Liver (tissue), 9 donors: ENCODE data around the gene GPR32. TPM values are rescaled to one million over a fixed set of nuclear protein-coding genes. Genes with fewer than 3 reads are reported as not detected.
"Not testable (repeated sequence)": the region's sequence is repeated elsewhere in the genome, so short reads cannot be mapped to it uniquely, and the experiment has no call there.

Experiments used
- DNase-seq: peaks from one replicate; pipeline ENCODE4 v3.0.0-alpha.2; 2017; ENCODE audit warnings: low spot score
- H3K27ac ChIP-seq, 2 donors: one replicate each; pipeline ENCODE4 v1.7.0; 2013; ENCODE audit warnings: inconsistent platforms in 2 of 2, low read length in 2 of 2, control low read depth in 1 of 2, low read depth in 1 of 2, mild to moderate bottlenecking in 1 of 2
- H3K27me3 ChIP-seq, 4 donors: one replicate each; pipeline versions ENCODE4 v1.6.1 to v1.7.0; 2013; ENCODE audit warnings: low read length in 3 of 4, inconsistent platforms in 1 of 4, mild to moderate bottlenecking in 1 of 4, moderate library complexity in 1 of 4; ENCODE audit not compliant: control insufficient read depth in 4 of 4, insufficient read depth in 4 of 4
- H3K36me3 ChIP-seq, 4 donors: one replicate each; pipeline versions ENCODE4 v1.6.1 to v1.7.0; 2013; ENCODE audit warnings: low read length in 3 of 4, mild to moderate bottlenecking in 3 of 4, low read depth in 1 of 4, moderate library complexity in 1 of 4; ENCODE audit not compliant: control insufficient read depth in 4 of 4, insufficient read depth in 3 of 4
- H3K4me1 ChIP-seq, 4 donors: one replicate each; pipeline versions ENCODE4 v1.6.1 to v1.7.0; 2013; ENCODE audit warnings: low read length in 3 of 4, mild to moderate bottlenecking in 3 of 4, moderate library complexity in 1 of 4; ENCODE audit not compliant: control insufficient read depth in 4 of 4, insufficient read depth in 4 of 4
- H3K4me3 ChIP-seq, 3 donors: one replicate each; pipeline versions ENCODE4 v1.6.1 to v1.7.0; 2013; ENCODE audit warnings: low read length in 3 of 3, control low read depth in 1 of 3, low read depth in 1 of 3, mild to moderate bottlenecking in 1 of 3
- H3K9ac ChIP-seq, 2 donors: one replicate each; pipeline ENCODE4 v1.7.0; 2013; ENCODE audit warnings: low read length in 2 of 2, mild to moderate bottlenecking in 2 of 2, moderate library complexity in 2 of 2, control low read depth in 1 of 2, low read depth in 1 of 2
- H3K9me3 ChIP-seq, 4 donors: one replicate each; pipeline versions ENCODE4 v1.6.1 to v1.7.0; 2013; ENCODE audit warnings: low read length in 3 of 4; ENCODE audit not compliant: control insufficient read depth in 4 of 4
- FOXA1 ChIP-seq: IDR thresholded peaks from 2 replicates; pipeline ENCODE4 v1.6.1; 2016; ENCODE audit warnings: antibody characterized with exemption
- FOXA2 ChIP-seq: IDR thresholded peaks from 2 replicates; pipeline ENCODE4 v1.6.1; 2016; ENCODE audit warnings: antibody characterized with exemption
- GABPA ChIP-seq, 2 donors: IDR thresholded peaks in 1 of 2; conservative IDR thresholded peaks in 1 of 2; 2 replicates each; pipeline ENCODE4 v1.6.1; 2016; ENCODE audit warnings: antibody characterized with exemption in 2 of 2, mild to moderate bottlenecking in 1 of 2, moderate library complexity in 1 of 2
- HNF4A ChIP-seq, 2 donors: conservative IDR thresholded peaks; 2 replicates each; pipeline ENCODE4 v1.6.1; 2016; ENCODE audit warnings: antibody characterized with exemption in 2 of 2, mild to moderate bottlenecking in 2 of 2
- HNF4G ChIP-seq: IDR thresholded peaks from 2 replicates; pipeline ENCODE4 v1.6.1; 2016; ENCODE audit warnings: antibody characterized with exemption
- JUND ChIP-seq, 2 donors: IDR thresholded peaks; 2 replicates each; pipeline ENCODE4 v1.6.1; 2016; ENCODE audit warnings: antibody characterized with exemption in 2 of 2
- NR2F2 ChIP-seq: IDR thresholded peaks from 2 replicates; pipeline ENCODE4 v1.6.1; 2016; ENCODE audit warnings: antibody characterized with exemption
- RAD21 ChIP-seq, 2 donors: IDR thresholded peaks; 2 replicates each; pipeline ENCODE4 v1.6.1; 2016; ENCODE audit warnings: antibody characterized with exemption in 2 of 2, mild to moderate bottlenecking in 2 of 2
- RXRA ChIP-seq, 2 donors: IDR thresholded peaks; 2 replicates each; pipeline ENCODE4 v1.6.1; 2017 to 2018; ENCODE audit warnings: antibody characterized with exemption in 2 of 2, mild to moderate bottlenecking in 1 of 2
- SP1 ChIP-seq: IDR thresholded peaks from 2 replicates; pipeline ENCODE4 v1.6.1; 2018; ENCODE audit warnings: antibody characterized with exemption, mild to moderate bottlenecking
- YY1 ChIP-seq: IDR thresholded peaks from 2 replicates; pipeline ENCODE4 v1.6.1; 2016; ENCODE audit warnings: antibody characterized with exemption, mild to moderate bottlenecking
- WGBS: extraction: QIAGEN DNeasy Blood & Tissue Kit; methylation state at CpG from one replicate; pipeline ENCODE4 v1.1.7; 2013; 5-methylcytosine and 5-hydroxymethylcytosine counted together
- polyA plus RNA-seq, 2 donors: library from polyadenylated mRNA; stranded (reverse) in 1 of 2; unstranded in 1 of 2; fragments of 200-250 nt in 1 of 2; fragments of >200 nt in 1 of 2; fragmentation: Nextera tagmentation in 1 of 2; extraction: Ambion mirVana in 1 of 2; gene quantifications; one replicate each; pipeline versions ENCODE4 v1.2.1 to v1.2.3, GENCODE V29; 2013 to 2015
- total RNA-seq, 2 donors: library from RNA; depleted of rRNA; stranded (reverse); fragments of >200 nt; gene quantifications; one replicate each; pipeline ENCODE4 v1.2.3, GENCODE V29; 2014
- TF ChIP-seq, protein P1 (sequence below): IDR thresholded peaks from 2 replicates; pipeline ENCODE4 v1.6.1; 2016; ENCODE audit warnings: antibody characterized with exemption
- TF ChIP-seq, protein P2 (sequence below): fragments of 150-350 bp; IDR thresholded peaks from 2 replicates; pipeline ENCODE4 v1.5.1; 2017; ENCODE audit warnings: improper control_type of control experiment, low read depth, low read length; ENCODE audit not compliant: missing input control
- donor health status: healthy.
- donor health status: healthy.
- donor health status: healthy.
- donor health status: healthy.
- donor health status: healthy.

GPR32 gene
- total and polyA plus RNA-seq, 4 donors, result not detected

DNA sequence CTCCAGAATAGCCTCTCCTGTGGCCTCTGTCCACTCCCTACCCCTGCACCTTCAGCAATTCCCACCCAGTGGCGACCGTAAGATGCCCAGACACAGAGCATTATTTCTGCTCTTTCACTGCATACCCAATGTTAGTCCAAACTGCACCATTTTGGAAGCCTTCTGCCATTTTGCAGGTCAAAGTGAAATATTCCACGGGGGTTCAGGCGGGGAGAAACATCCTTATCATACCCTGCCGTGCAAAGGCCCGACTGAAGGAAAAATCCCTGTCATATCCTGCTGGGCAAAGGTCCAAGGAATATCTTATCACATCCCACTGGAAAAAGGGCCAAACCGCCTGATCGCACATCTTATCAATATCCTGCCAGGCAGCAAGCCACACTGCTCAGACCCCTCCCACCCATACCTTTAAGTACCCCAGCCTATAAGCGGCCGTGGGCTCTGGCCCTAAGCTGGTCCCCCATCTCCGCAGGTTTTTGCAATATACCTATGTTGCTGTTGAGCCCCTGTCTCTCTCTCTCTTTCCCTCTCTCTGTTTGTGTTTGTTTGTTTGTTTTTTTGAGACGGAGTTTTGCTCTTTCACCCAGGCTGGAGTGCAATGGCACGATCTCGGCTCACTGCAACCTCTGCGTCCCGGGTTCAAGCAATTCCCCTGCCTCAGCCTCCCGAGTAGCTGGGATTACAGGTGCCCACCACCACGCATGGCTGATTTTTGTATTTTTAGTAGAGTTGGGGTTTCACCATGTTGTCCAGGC, 28.9 kb upstream of the GPR32 start:
- H3K4me3 ChIP-seq, result no peak overlapping the region
- WGBS, result 55% methylated on average over 18 of the region's 18 CpGs
- DNase-seq, result no peak
- peaks cover 0 to 5% (median 5%) of the 10 kb centered on the region in 4 donors for H3K27me3 ChIP-seq
- H3K9me3 ChIP-seq, result no peaks in the 10 kb centered on the region
- H3K9ac ChIP-seq, result no peak overlapping the region
- H3K4me1 ChIP-seq, result no peaks in the 10 kb centered on the region
- H3K36me3 ChIP-seq, result no peaks in the 10 kb centered on the region
- H3K27ac ChIP-seq, result no peak overlapping the region
- no peak for TF ChIP-seq RXRA (IDR thresholded peaks at IDR 0.05)
- no peak for TF ChIP-seq YY1
- no peak for TF ChIP-seq HNF4A (conservative IDR thresholded peaks at IDR 0.05)
- no peak for TF ChIP-seq FOXA1
- TF ChIP-seq, protein P1, sequence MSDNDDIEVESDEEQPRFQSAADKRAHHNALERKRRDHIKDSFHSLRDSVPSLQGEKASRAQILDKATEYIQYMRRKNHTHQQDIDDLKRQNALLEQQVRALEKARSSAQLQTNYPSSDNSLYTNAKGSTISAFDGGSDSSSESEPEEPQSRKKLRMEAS, result no peak
- TF ChIP-seq HNF4G, result no peak
- TF ChIP-seq NR2F2, result no peak
- TF ChIP-seq, protein P2, sequence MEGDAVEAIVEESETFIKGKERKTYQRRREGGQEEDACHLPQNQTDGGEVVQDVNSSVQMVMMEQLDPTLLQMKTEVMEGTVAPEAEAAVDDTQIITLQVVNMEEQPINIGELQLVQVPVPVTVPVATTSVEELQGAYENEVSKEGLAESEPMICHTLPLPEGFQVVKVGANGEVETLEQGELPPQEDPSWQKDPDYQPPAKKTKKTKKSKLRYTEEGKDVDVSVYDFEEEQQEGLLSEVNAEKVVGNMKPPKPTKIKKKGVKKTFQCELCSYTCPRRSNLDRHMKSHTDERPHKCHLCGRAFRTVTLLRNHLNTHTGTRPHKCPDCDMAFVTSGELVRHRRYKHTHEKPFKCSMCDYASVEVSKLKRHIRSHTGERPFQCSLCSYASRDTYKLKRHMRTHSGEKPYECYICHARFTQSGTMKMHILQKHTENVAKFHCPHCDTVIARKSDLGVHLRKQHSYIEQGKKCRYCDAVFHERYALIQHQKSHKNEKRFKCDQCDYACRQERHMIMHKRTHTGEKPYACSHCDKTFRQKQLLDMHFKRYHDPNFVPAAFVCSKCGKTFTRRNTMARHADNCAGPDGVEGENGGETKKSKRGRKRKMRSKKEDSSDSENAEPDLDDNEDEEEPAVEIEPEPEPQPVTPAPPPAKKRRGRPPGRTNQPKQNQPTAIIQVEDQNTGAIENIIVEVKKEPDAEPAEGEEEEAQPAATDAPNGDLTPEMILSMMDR, result no peak
- no peak for TF ChIP-seq RAD21 (IDR thresholded peaks at IDR 0.05)
- no peak for TF ChIP-seq FOXA2

DNA sequence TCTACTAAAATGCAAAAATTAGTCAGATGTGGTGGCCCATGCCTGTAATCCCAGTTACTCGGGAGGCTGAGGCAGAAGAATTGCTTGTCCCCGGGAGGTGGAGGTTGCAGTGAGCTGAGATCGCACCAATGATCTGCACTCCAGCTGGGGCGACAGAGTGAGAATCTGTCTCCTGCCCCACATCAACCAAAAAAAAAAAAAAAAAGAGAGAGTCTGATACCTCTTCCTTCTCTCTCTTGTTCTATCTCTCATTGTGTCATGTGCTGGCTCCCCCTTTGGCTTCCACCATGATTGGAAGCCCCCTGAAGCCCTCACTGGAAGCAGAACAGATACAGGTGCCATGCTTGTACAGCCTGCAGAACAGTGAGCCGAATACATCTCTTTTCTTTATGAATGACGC, 26.7 kb upstream of the GPR32 start:
- Histone ChIP-seq H3K27ac (no peak overlapping the region), H3K36me3 (no peaks in the 10 kb centered on the region), H3K27me3 (peaks cover 0 to 4% (median 2%) of the 10 kb centered on the region in 4 donors), H3K4me3 (no peak overlapping the region), H3K9me3 (no peaks in the 10 kb centered on the region), H3K9ac (no peak overlapping the region), H3K4me1 (no peaks in the 10 kb centered on the region)
- DNase-seq, result no peak
- no peak for TF ChIP-seq RAD21 (IDR thresholded peaks at IDR 0.05)
- TF ChIP-seq GABPA (IDR thresholded peaks at IDR 0.05 in 1 of 2, conservative IDR thresholded peaks at IDR 0.05 in 1 of 2), result no peak
- no peak for TF ChIP-seq JUND (IDR thresholded peaks at IDR 0.05)
- no peak for TF ChIP-seq RXRA (IDR thresholded peaks at IDR 0.05)
- TF ChIP-seq, protein P1, result no peak
- WGBS, result 77% methylated on average over 6 of the region's 6 CpGs

DNA sequence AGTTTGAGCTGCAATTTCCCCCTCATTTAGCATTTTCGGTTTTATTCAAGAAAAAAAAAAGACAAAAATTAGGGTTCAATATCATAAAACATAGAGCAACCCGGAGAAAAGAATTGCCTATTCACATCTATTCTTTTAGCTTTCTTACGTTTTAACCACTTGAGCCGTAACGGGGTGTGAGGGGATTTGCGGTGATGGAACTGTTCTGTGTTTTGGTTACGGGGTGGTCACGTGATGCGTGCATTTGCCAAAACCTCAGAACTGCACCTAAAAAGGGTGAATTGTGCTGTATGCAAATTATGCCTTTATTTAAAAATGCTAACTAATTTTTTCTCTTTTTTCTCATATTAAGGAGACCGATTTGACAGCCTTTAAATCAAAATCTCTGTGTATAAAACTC, 25.0 kb upstream of the GPR32 start:
- TF ChIP-seq FOXA2, result no peak
- TF ChIP-seq SP1, result no peak
- Histone ChIP-seq H3K4me1 (no peaks in the 10 kb centered on the region), H3K36me3 (no peaks in the 10 kb centered on the region), H3K27me3 (no peaks in the 10 kb centered on the region), H3K4me3 (no peak overlapping the region), H3K9me3 (no peaks in the 10 kb centered on the region), H3K9ac (no peak overlapping the region), H3K27ac (no peak overlapping the region)
- DNase-seq, result no peak
- WGBS, result 74% methylated on average over 10 of the region's 10 CpGs

DNA sequence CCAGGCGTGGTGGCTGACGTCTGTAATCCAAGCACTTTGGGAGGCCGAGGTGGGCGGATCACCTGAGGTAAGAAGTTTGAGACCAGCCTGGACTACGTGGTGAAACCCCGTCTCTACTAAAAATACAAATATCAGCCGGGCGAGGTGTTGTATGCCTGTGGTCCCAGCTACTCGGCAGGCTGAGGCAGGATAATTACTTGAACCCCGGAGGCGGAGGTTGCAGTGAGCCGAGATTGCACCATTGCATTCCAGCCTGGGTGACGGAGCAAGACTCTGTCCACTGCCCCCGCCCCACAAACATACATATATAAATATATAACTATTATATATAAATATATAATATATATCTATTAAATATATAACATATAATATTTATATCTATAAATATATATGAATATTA, 23.1 kb upstream of the GPR32 start:
- H3K4me3 ChIP-seq, H3K27me3 ChIP-seq, H3K27ac ChIP-seq, H3K9ac ChIP-seq, H3K36me3 ChIP-seq, H3K4me1 ChIP-seq, H3K9me3 ChIP-seq, DNase-seq: not testable (repeated sequence)
- 90% methylated on average over 14 of the region's 14 CpGs for WGBS
